GM12874 (cell line): ENCODE results near the gene LTBP3.

Experiments used
- CTCF ChIP-seq: IDR thresholded peaks from 2 replicates; pipeline ENCODE4 v1.5.1; 2011; ENCODE audit warnings: low read depth, mild to moderate bottlenecking, control low read depth, low read length, moderate library complexity; ENCODE audit not compliant: insufficient read depth

The LTBP3 gene

GRCh38 chr11:65538915-65539743, 19.0 kb downstream of the LTBP3 start:
- no peak for TF ChIP-seq CTCF

GRCh38 chr11:65538232-65538914, 19.8 kb downstream of the LTBP3 start:
- TF ChIP-seq CTCF = no peak

GRCh38 chr11:65537620-65538231, 20.4 kb downstream of the LTBP3 start:
- TF ChIP-seq CTCF = no peak

- TF ChIP-seq CTCF = no peak
Measured at GRCh38 chr11:65537296-65537597, 20.9 kb downstream of the LTBP3 start.

- no peak for TF ChIP-seq CTCF
Measured at GRCh38 chr11:65536412-65537295, 21.5 kb downstream of the LTBP3 start.

- no peak for TF ChIP-seq CTCF
Measured at GRCh38 chr11:65535102-65535501, 23.1 kb downstream of the LTBP3 start.
